Fibroblast of peridontal ligament (primary cell): ENCODE data around the gene CCNI2.

ENCODE experiments used
- DNase-seq: peaks from one replicate; pipeline ENCODE4 v3.0.0-alpha.2; 2010; ENCODE audit errors: extremely low read depth

Gene CCNI2

GRCh38 chr5:132765311-132766019 lies 18.2 kb downstream of the CCNI2 start:
- no peak for DNase-seq

GRCh38 chr5:132766020-132766805 lies 19.0 kb downstream of the CCNI2 start:
- no peak for DNase-seq

GRCh38 chr5:132766806-132767055 lies 19.5 kb downstream of the CCNI2 start:
- DNase-seq = no peak

- no peak for DNase-seq
Observed at GRCh38 chr5:132767150-132767549, 19.9 kb downstream of the CCNI2 start.

- DNase-seq = no peak
Observed at GRCh38 chr5:132768485-132768868, 21.3 kb downstream of the CCNI2 start.

GRCh38 chr5:132770476-132771159 lies 23.4 kb downstream of the CCNI2 start:
- peak; percentile 43 for DNase-seq

- DNase-seq = peak; percentile 67
Observed at GRCh38 chr5:132771503-132771998, 24.3 kb downstream of the CCNI2 start.

GRCh38 chr5:132772291-132773070 lies 25.3 kb downstream of the CCNI2 start:
- DNase-seq = no peak

GRCh38 chr5:132773114-132773513 lies 25.9 kb downstream of the CCNI2 start:
- DNase-seq = no peak

- DNase-seq = no peak
Observed at GRCh38 chr5:132773601-132774355, 26.6 kb downstream of the CCNI2 start.

- DNase-seq = no peak
Observed at GRCh38 chr5:132774406-132774805, 27.2 kb downstream of the CCNI2 start.

- no peak for DNase-seq
Observed at GRCh38 chr5:132774896-132775295, 27.7 kb downstream of the CCNI2 start.

GRCh38 chr5:132775476-132775961 lies 28.3 kb downstream of the CCNI2 start:
- peak; percentile 25 for DNase-seq

- DNase-seq = peak; percentile 25
Observed at GRCh38 chr5:132776131-132776937, 29.1 kb downstream of the CCNI2 start.

GRCh38 chr5:132776938-132777208 lies 29.6 kb downstream of the CCNI2 start:
- DNase-seq = no peak

- DNase-seq = peak; percentile 33
Observed at GRCh38 chr5:132777209-132778069, 30.2 kb downstream of the CCNI2 start, which contains the start of gene SEPTIN8. Gene SEPTIN8, minus strand, starts transcription at chr5:132777239. Its CDS starts 102 bp downstream, at chr5:132777137.

GRCh38 chr5:132778129-132778528 lies 30.9 kb downstream of the CCNI2 start:
- no peak for DNase-seq

GRCh38 chr5:132778856-132779255 lies 31.6 kb downstream of the CCNI2 start:
- no peak for DNase-seq

GRCh38 chr5:132779961-132780360 lies 32.7 kb downstream of the CCNI2 start:
- DNase-seq = no peak
